Left ventricle myocardium superior (tissue), 1 donor: ENCODE measurements around the gene HUWE1. TPM values are rescaled to one million over a fixed set of nuclear protein-coding genes. Genes with fewer than 3 reads are reported as not detected.
A peak's percentile ranks its signal among the peaks of the same experiment; 100 is the strongest.
"Not testable (repeated sequence)": the region's sequence is repeated elsewhere in the genome, so short reads cannot be mapped to it uniquely, and the experiment has no call there.

ENCODE experiments used
- ATAC-seq: fragments of 200-7000 bp; cut with Tn5 transposase; one replicate; pipeline ENCODE4 v1.9.1; 2020; ENCODE audit warnings: mild to moderate bottlenecking, moderate library complexity
- DNase-seq: peaks from one replicate; pipeline ENCODE4 v3.0.0-alpha.2; 2020
- intact Hi-C: fragments of 100-400 bp; cut with micrococcal nuclease; formaldehyde crosslinking; loops from one replicate; pipeline ENCODE4 v1.11.0; 2022
- microRNA-seq: library from miRNA; unstranded; fragments of <30 nt; microRNA quantifications from one replicate; pipeline ENCODE4 v1.2.0, GENCODE V29; 2020; ENCODE audit warnings: borderline number of aligned reads
- total RNA-seq: library from RNA; stranded (reverse); fragmentation: NEBNext Ultra II Directional; extraction: Animal tissue kit (Norgen Biotek cat#: 25700); gene quantifications from one replicate; pipeline ENCODE4 v1.2.1, GENCODE V29; 2021
- donor health status: DM: no; HTN: yes; CAD: no; lungs with severe emphysema.

HUWE1 gene
- total RNA-seq, 1 donor from 2014 or later, result 119 TPM

DNA sequence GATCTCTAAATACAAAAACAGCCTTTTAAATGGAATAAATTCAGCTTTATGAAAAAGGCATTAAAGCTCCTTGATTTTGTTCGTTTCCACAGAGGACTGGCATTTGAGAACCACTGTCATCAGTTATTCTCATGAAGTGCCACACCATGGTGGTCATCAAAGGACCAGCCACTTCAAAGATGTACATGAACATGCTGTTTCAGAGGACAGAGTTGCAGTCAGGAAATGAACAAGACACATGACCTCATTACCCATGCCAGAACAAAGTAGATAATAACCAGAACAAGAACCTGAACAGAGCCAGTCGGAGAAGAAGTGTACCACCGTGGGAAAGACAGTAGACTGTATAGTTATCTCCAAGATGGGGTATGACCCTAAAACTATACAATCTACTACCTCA is 129.7 kb downstream of the HUWE1 start:
- intact Hi-C loops, result no loop called here
- ATAC-seq, result peak; percentile 61
- DNase-seq, result no peak

DNA sequence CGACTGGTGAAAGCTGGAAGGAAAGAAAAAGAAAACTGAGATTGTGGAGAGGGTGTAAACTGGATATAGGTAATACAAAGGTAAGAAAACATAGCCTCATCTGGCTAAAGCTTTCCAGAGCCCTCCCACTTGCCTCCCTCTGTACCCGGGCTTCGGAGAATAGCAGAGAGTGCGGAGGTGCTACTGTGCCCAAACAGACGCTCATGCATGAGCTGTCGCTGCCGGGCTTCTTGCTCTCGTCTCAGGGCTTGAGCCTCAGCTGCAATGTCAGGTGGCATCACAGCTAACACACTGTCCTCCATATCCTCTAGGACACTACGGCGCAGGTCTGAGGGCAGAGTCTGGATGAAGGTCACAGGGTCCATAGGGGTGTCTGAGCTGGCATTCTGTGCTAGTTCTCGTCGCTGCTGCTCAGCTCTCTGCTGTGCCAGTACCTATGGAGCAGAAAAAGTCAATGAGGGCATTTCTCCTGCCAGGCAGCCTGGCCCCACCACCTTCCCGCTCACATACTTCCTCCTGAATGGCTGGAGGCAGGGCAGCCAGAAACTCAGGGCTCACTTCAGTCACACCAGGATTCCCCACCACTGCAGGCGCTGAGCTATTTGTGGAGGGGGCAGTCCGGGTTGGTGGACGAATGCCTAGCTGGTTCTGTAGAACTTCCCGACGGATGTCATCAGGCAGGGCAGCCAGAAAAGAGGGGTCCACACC is 135.6 kb downstream of the HUWE1 start:
- no peak for ATAC-seq
- intact Hi-C loops, result no loop called here

GRCh38 chrX:53547668-53548067 is 138.9 kb downstream of the HUWE1 start:
- intact Hi-C loops, result no loop called here
- DNase-seq (no peak), ATAC-seq (no peak)

More for the DNA sequence above, 135.6 kb downstream of the HUWE1 start:
- no peak for DNase-seq

GRCh38 chrX:53544936-53545335 is 141.6 kb downstream of the HUWE1 start:
- intact Hi-C loops, result no loop called here
- ATAC-seq (no peak), DNase-seq (no peak)

- ATAC-seq (no peak), DNase-seq (no peak)
- intact Hi-C loops, result no loop called here
Measured at GRCh38 chrX:53538781-53539180, 147.7 kb downstream of the HUWE1 start.

- ATAC-seq, result not testable (repeated sequence)
Measured at GRCh38 chrX:53531255-53531966, 155.1 kb downstream of the HUWE1 start.

DNA sequence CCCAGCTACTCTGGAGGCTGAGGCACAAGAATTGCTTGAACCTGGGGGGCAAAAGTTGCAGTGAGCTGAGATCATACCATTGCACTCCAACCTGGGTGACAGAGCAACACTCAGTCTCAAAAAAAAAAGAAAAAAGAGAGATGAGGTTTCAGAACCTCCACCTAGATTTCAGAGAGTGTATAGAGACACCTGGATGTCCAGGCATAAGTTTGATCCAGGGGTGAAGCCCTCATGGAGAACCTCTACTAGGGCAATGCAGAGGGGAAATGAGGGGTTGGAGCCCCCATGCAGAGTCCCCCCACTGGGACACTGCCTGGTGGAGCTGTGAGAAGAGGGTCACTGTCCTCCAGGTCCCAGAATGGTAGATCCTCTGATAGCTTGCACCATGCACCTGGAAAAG is 159.5 kb downstream of the HUWE1 start:
- ATAC-seq (no peak), DNase-seq (no peak)
- intact Hi-C loops, result no loop called here

More at GRCh38 chrX:53531255-53531966, 155.1 kb downstream of the HUWE1 start:
- intact Hi-C loops, DNase-seq: not testable (repeated sequence)

DNA sequence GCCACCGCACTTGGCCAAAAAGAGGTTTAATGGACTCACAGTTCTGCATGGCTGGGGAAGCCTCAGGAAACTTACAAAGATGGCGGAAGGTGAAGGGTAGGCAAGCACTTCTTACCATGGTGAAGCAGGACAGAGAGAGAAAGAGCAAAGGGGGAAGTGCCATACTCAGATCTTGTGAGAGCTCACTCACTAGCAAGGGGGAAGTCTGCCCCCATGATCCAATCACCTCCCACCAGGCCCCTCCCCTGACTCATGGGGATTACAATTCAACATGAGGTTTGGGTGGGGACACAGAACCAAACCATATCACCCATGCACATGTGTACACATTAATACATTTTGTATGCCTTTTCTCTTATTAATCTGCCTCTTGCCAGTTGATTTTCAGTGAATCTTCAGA is 175.2 kb downstream of the HUWE1 start:
- ATAC-seq (no peak), DNase-seq (no peak)
- intact Hi-C loops, result no loop called here

DNA sequence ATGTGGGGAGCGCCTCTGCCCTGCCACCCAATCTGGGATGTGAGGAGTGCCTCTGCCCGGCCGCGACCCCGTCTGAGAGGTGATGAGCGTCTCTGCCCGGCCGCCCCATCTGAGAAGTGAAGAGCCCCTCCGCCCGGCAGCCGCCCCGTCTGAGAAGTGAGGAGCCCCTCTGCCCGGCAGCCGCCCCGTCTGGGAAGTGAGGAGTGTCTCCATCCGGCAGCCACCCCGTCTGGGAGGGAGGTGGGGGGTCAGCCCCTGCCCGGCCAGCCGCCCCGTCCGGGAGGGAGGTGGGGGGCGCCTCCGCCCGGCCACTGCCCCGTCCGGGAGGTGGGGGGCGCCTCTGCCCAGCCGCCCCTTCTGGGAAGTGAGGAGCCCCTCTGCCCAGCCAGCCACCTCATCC is 182.5 kb downstream of the HUWE1 start:
- ATAC-seq, DNase-seq: not testable (repeated sequence)

DNA sequence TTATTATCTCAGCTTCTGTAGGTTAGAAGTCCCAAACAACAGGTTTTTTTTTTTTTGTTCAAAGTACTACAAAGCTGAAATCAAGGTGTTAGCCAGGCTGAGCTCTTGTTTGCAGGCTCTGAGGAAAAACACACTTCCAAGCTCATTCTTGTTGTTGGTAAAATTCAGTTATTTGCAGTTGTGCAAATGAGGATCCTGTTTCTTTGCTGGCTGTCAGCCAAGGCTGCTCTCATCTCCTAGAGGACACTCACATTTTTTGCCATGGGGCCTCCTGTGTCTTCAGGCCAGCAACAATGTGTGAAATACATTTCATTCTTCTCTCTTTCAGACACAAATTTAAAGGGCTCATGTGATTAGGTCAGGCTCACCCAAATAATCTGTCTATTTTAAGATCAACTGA is 192.1 kb downstream of the HUWE1 start:
- no peak for ATAC-seq
- no peak for DNase-seq
- intact Hi-C loops, result no loop called here

More for the DNA sequence above, 182.5 kb downstream of the HUWE1 start:
- intact Hi-C loops, result not testable (repeated sequence)

DNA sequence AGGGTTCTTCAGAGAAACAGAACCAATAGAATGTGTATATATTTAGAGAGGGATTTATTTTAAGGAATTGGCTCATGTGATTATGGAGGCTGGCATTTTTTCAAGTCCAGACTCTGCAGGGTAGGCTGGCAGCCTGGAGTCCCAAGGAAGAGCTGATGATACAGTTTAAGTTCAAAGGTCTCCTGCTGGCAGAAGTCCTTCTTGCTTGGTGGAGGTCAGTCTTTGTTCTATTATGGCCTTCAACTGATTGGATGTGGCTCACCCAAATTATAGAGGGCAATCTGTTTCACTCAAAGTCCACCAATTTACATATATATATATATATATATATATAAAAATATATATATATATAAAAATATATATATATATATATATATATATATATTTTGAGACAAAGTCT is 200.2 kb downstream of the HUWE1 start:
- DNase-seq (no peak), ATAC-seq (no peak)
- intact Hi-C loops, result no loop called here

DNA sequence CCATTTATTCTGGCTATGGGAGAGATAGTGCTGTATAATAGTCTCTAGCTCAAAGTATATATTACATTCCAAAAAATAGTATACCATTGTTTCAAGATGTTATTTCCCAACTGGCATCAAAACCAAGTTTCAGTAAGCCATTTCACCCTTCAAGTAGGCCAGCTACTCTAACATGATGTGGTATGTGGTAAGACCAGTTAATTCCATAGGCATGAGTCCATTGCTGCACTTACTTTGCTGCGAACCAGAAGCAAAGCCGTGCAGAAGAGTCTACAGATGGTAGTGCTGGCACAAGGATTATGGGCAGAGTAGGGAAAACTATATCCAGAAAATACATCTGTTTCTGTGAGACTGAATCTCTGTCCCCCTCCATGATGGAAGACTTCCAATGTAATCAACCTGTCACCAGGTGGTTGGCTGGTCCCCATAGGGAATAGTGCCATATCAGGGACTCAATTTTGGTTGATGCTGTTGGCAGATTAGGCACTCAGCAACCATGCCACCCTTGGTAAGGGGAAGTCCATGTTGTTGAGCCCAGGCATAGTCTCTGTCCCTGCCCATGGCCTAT is 202.6 kb downstream of the HUWE1 start:
- intact Hi-C loops, result no loop called here
- ATAC-seq, result no peak
- DNase-seq, result no peak

DNA sequence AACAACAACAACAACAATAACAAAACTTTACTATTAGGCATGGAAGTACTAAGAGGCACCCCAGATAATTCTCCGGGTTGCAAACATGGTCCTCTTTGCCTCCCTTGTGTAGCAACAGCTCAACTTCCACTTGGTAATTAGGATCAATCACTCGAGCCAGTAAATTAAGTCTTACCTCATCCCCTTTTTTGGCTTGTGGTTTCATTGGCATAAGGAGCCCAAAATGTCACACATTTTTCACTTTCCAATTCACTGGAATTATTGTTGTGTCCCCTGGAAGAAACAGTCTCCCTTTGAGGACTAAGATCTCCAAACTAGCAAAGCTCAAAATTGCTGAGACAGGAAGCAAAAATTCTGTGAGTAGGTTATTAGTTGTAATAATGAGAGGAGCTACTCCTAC is 203.1 kb downstream of the HUWE1 start:
- intact Hi-C loops, result no loop called here
- DNase-seq (no peak), ATAC-seq (no peak)

Small RNA genes lying within 50 kb of the gene (microRNA-seq; reads per million reads assigned to microRNA genes)
- gene MIR98, result 808 reads per million, percentile 73 among the genes with 10 or more reads in this experiment
- gene MIRLET7F2, result 4,060 reads per million, percentile 87 among the genes with 10 or more reads in this experiment
